MCF 10A (cell line): Measurements from ENCODE around the gene NUCB2. TPM values are rescaled to one million over a fixed set of nuclear protein-coding genes. Genes with fewer than 3 reads are reported as not detected.
A peak's percentile ranks its signal among the peaks of the same experiment; 100 is the strongest.

Experiments used
- BruUV-seq: library from RNA; stranded (reverse); fragments of 400-500 nt; replicated peaks from 2 replicates; lab custom pipeline; 2021; lab: Mats Ljungman, UMichigan
- CTCF ChIA-PET: fragments of 300-600 bp; sonication (Branson Sonifier 250); formaldehyde crosslinking; extraction: SDS; loops from one replicate; lab custom pipeline; 2021; ENCODE audit warnings: antibody characterized with exemption, inconsistent platforms; lab: Yijun Ruan, JAX
- POLR2A ChIA-PET: fragments of 300-600, 350-650 bp; sonication (Branson Sonifier 250); formaldehyde crosslinking; extraction: SDS; loops from one replicate; lab custom pipeline; 2020; ENCODE audit warnings: antibody characterized with exemption, inconsistent platforms; lab: Yijun Ruan, JAX
- DNase-seq: peaks from one replicate; pipeline ENCODE4 v3.0.0-alpha.2; 2018; ENCODE audit not compliant: unreplicated experiment
- H3K27ac Mint-ChIP-seq: one replicate; pipeline ENCODE4 v1.8.0; 2022; ENCODE audit warnings: mild to moderate bottlenecking, low read depth, mixed read lengths; ENCODE audit not compliant: unreplicated experiment
- H3K27me3 Mint-ChIP-seq: one replicate; pipeline ENCODE4 v1.8.0; 2022; ENCODE audit warnings: mixed read lengths; ENCODE audit not compliant: insufficient read depth, unreplicated experiment
- H3K36me3 Mint-ChIP-seq: one replicate; pipeline ENCODE4 v1.8.0; 2022; ENCODE audit warnings: mild to moderate bottlenecking, moderate library complexity, mixed read lengths; ENCODE audit not compliant: insufficient read depth, unreplicated experiment
- H3K4me1 Mint-ChIP-seq: one replicate; pipeline ENCODE4 v1.8.0; 2022; ENCODE audit warnings: mixed read lengths; ENCODE audit not compliant: insufficient read depth, unreplicated experiment
- H3K4me3 Mint-ChIP-seq: one replicate; pipeline ENCODE4 v1.8.0; 2022; ENCODE audit warnings: mild to moderate bottlenecking, moderate library complexity, mixed read lengths; ENCODE audit not compliant: unreplicated experiment
- H3K9me3 Mint-ChIP-seq: one replicate; pipeline ENCODE4 v1.8.0; 2022; ENCODE audit warnings: mixed read lengths; ENCODE audit not compliant: unreplicated experiment
- CTCF ChIP-seq: fragments of 200-600 bp; IDR thresholded peaks from one replicate; pipeline ENCODE4 v1.8.0; 2022; ENCODE audit warnings: antibody characterized with exemption, mild to moderate bottlenecking; ENCODE audit not compliant: unreplicated experiment
- intact Hi-C: fragments of 100-400 bp; cut with micrococcal nuclease; formaldehyde crosslinking; loops from 2 replicates; pipeline ENCODE4 v1.14.1; 2022
- total RNA-seq: library from RNA; stranded (reverse); gene quantifications from 2 replicates; pipeline ENCODE4 v1.2.3, GENCODE V29; 2022

NUCB2 gene
- total RNA-seq, 1 experiment from 2014 or later, result 89.4 TPM

GRCh38 chr11:17273211-17273610, 3.3 kb upstream of the NUCB2 start:
- H3K27ac Mint-ChIP-seq, result no peak overlapping the region
- H3K27me3 Mint-ChIP-seq, result no peaks in the 10 kb centered on the region
- intact Hi-C loops, result no loop called here
- BruUV-seq, result no TSS peak
- DNase-seq, result no peak
- TF ChIP-seq CTCF, result no peak
- ChIA-PET POLR2A (no interaction called here), CTCF (interaction anchor here (0.8 to 1.0 kb wide), 2 partner anchors 15 to 327 kb away, joined by 3 read pairs; no protein-coding TSS in a partner anchor)
- H3K36me3 Mint-ChIP-seq, result peaks cover 11% of the 10 kb centered on the region
- no peak overlapping the region for H3K4me3 Mint-ChIP-seq
- peaks cover 9% of the 10 kb centered on the region for H3K4me1 Mint-ChIP-seq
- H3K9me3 Mint-ChIP-seq, result no peaks in the 10 kb centered on the region

- Mint-ChIP-seq H3K4me1 (peaks cover 9% of the 10 kb centered on the region), H3K27ac (no peak overlapping the region), H3K4me3 (no peak overlapping the region), H3K27me3 (no peaks in the 10 kb centered on the region), H3K9me3 (no peaks in the 10 kb centered on the region), H3K36me3 (peaks cover 11% of the 10 kb centered on the region)
- intact Hi-C loops, result no loop called here
- ChIA-PET POLR2A (no interaction called here), CTCF (interaction anchor here (0.8 to 1.0 kb wide), 2 partner anchors 16 to 327 kb away, joined by 3 read pairs; no protein-coding TSS in a partner anchor)
- no peak for DNase-seq
- no peak for TF ChIP-seq CTCF
- no TSS peak for BruUV-seq
Observed at GRCh38 chr11:17273668-17274282, 2.8 kb upstream of the NUCB2 start.

- Mint-ChIP-seq H3K9me3 (no peaks in the 10 kb centered on the region), H3K27ac (peak overlapping the region; percentile 77), H3K4me3 (peak overlapping the region; percentile 98), H3K27me3 (no peaks in the 10 kb centered on the region), H3K36me3 (peaks cover 11% of the 10 kb centered on the region), H3K4me1 (peaks cover 9% of the 10 kb centered on the region)
- ChIA-PET POLR2A (interaction anchor here (0.6 to 2.8 kb wide), 11 partner anchors 16 to 198 kb away, joined by 3 to 20 read pairs (median 4); partner anchors contain the start of genes PIK3C2A and RPS13), CTCF (interaction anchor here (0.7 to 2.3 kb wide), 2 partner anchors 17 to 46 kb away, joined by 3 to 10 read pairs; no protein-coding TSS in a partner anchor)
- DNase-seq, result no peak
- intact Hi-C loops, result loop anchor here (2.0 to 5.0 kb wide), 2 partner anchors 45 to 77 kb away; partner anchors contain the start of gene NCR3LG1
- no peak for TF ChIP-seq CTCF
- TSS peak; percentile 89 for BruUV-seq
Observed at GRCh38 chr11:17275400-17276235, 921 bp upstream of the NUCB2 start.
